ENCODE results near the gene USP33.
"Not testable (repeated sequence)": the region's sequence is repeated elsewhere in the genome, so short reads cannot be mapped to it uniquely, and the experiment has no call there.

USP33 gene

GRCh38 chr1:77739235-77739634, 20.4 kb downstream of the USP33 start:
- DNase-seq (ENCODE audit: low read depth): no peak

- DNase-seq (ENCODE audit: low read depth): no peak
Measured at GRCh38 chr1:77732090-77732489, 27.6 kb downstream of the USP33 start.

- no peak for DNase-seq (ENCODE audit: low read depth)
Measured at GRCh38 chr1:77725706-77726105, 33.9 kb downstream of the USP33 start.

GRCh38 chr1:77718181-77718580, 41.5 kb downstream of the USP33 start:
- DNase-seq (ENCODE audit: low read depth): no peak

GRCh38 chr1:77716065-77716464, 43.6 kb downstream of the USP33 start:
- no peak for DNase-seq (ENCODE audit: low read depth)

GRCh38 chr1:77709727-77710126, 49.9 kb downstream of the USP33 start:
- DNase-seq (ENCODE audit: low read depth): no peak

GRCh38 chr1:77706321-77706720, 53.3 kb downstream of the USP33 start:
- DNase-seq (ENCODE audit: low read depth): no peak

GRCh38 chr1:77704736-77705135, 54.9 kb downstream of the USP33 start:
- DNase-seq (ENCODE audit: low read depth): no peak

- not testable (repeated sequence) for DNase-seq (ENCODE audit: low read depth)
Measured at GRCh38 chr1:77699673-77700072, 60.0 kb downstream of the USP33 start.

GRCh38 chr1:77697441-77697840, 62.2 kb downstream of the USP33 start:
- DNase-seq (ENCODE audit: low read depth): no peak

- DNase-seq (ENCODE audit: low read depth): no peak
Measured at GRCh38 chr1:77688939-77689338, 70.7 kb downstream of the USP33 start.

GRCh38 chr1:77687519-77687906, 72.1 kb downstream of the USP33 start:
- DNase-seq (ENCODE audit: low read depth): no peak

GRCh38 chr1:77686796-77687518, 72.7 kb downstream of the USP33 start:
- no peak for DNase-seq (ENCODE audit: low read depth)

GRCh38 chr1:77683160-77684148, 76.2 kb downstream of the USP33 start:
- peak; percentile 88 for DNase-seq (ENCODE audit: low read depth)

- peak; percentile 84 for DNase-seq (ENCODE audit: low read depth)
Measured at GRCh38 chr1:77682460-77683159, 77.0 kb downstream of the USP33 start, which contains the start of gene ZZZ3. Gene ZZZ3 (minus strand): TSS chr1:77682658. CDS start chr1:77633354, 49,304 bp downstream.

GRCh38 chr1:77680173-77680572, 79.5 kb downstream of the USP33 start:
- no peak for DNase-seq (ENCODE audit: low read depth)

GRCh38 chr1:77678660-77679610, 80.7 kb downstream of the USP33 start:
- no peak for DNase-seq (ENCODE audit: low read depth)

GRCh38 chr1:77674807-77675206, 84.8 kb downstream of the USP33 start:
- not testable (repeated sequence) for DNase-seq (ENCODE audit: low read depth)

- no peak for DNase-seq (ENCODE audit: low read depth)
Measured at GRCh38 chr1:77673716-77674355, 85.8 kb downstream of the USP33 start.

- DNase-seq (ENCODE audit: low read depth): no peak
Measured at GRCh38 chr1:77673030-77673429, 86.6 kb downstream of the USP33 start.

GRCh38 chr1:77672374-77672773, 87.3 kb downstream of the USP33 start:
- DNase-seq (ENCODE audit: low read depth): no peak
